SK-N-SH (cell line): ENCODE measurements around the gene TBXAS1. TPM values are rescaled to one million over a fixed set of nuclear protein-coding genes. Genes with fewer than 3 reads are reported as not detected.

ENCODE experiments used
- CTCF ChIA-PET: fragments of 300-600, 350-600 bp; formaldehyde crosslinking; extraction: SDS; loops from one replicate; lab custom pipeline; 2021; lab: Yijun Ruan, JAX
- POLR2A ChIA-PET: fragments of 350-600 bp; sonication (Branson Sonifier 250); formaldehyde crosslinking; extraction: SDS; loops from one replicate; lab custom pipeline; 2020; ENCODE audit warnings: antibody characterized with exemption, inconsistent platforms; lab: Yijun Ruan, JAX
- DNase-seq: peaks from one replicate; pipeline ENCODE4 v3.0.0; 2012
- H2AFZ ChIP-seq: fragments of 200-600 bp; sonication (generic); 2 replicates; pipeline ENCODE4 v1.8.1; 2016; ENCODE audit warnings: antibody characterized with exemption, mild to moderate bottlenecking, low read depth
- H3F3A ChIP-seq: fragments of 200-600 bp; sonication (generic); replicated peaks from 2 replicates; pipeline ENCODE3; 2016; ENCODE audit warnings: antibody characterized with exemption, mild to moderate bottlenecking; ENCODE audit not compliant: insufficient read depth
- H3K27ac ChIP-seq, 2 experiments: fragments of 200-500 bp in 1 of 2; fragments of 200-600 bp in 1 of 2; sonication (Bioruptor generic) in 1 of 2; sonication (generic), shearing (Covaris generic) in 1 of 2; 2 replicates each; pipeline versions ENCODE4 v1.5.1 to v1.6.1; 2014 to 2016; ENCODE audit warnings: low read depth in 2 of 2, inconsistent platforms in 1 of 2, low read length in 1 of 2, mild to moderate bottlenecking in 1 of 2, mixed read lengths in 1 of 2
- H3K27me3 ChIP-seq: fragments of 200-600 bp; sonication (generic), shearing (Covaris generic); 2 replicates; pipeline ENCODE4 v1.6.1; 2016; ENCODE audit warnings: mixed run types; ENCODE audit not compliant: insufficient read depth
- H3K36me3 ChIP-seq, 2 experiments: fragments of 200-500 bp in 1 of 2; fragments of 200-600 bp in 1 of 2; sonication (Bioruptor generic) in 1 of 2; sonication (generic) in 1 of 2; replicated peaks in 1 of 2; 2 replicates each; pipeline versions ENCODE3 to v1.5.1; 2014 to 2016; ENCODE audit warnings: low read length in 1 of 2, mild to moderate bottlenecking in 1 of 2; ENCODE audit not compliant: insufficient read depth in 2 of 2, control insufficient read depth in 1 of 2
- H3K4me1 ChIP-seq, 2 experiments: fragments of 200-500 bp in 1 of 2; fragments of 200-600 bp in 1 of 2; sonication (Bioruptor generic) in 1 of 2; sonication (generic), shearing (Covaris generic) in 1 of 2; 2 replicates each; pipeline versions ENCODE4 v1.5.1 to v1.6.1; 2014 to 2016; ENCODE audit warnings: low read depth in 1 of 2, low read length in 1 of 2, mixed run types in 1 of 2; ENCODE audit not compliant: insufficient read depth in 2 of 2, control insufficient read depth in 1 of 2
- H3K4me2 ChIP-seq: fragments of 200-600 bp; sonication (generic), shearing (Covaris generic); 2 replicates; pipeline ENCODE4 v1.6.1; 2017; ENCODE audit warnings: mixed run types
- H3K4me3 ChIP-seq, 2 experiments: fragments of 200-500 bp in 1 of 2; fragments of 200-600 bp in 1 of 2; sonication (Bioruptor generic) in 1 of 2; sonication (generic), shearing (Covaris generic) in 1 of 2; 2 replicates each; pipeline versions ENCODE4 v1.5.1 to v1.8.1; 2014 to 2016; ENCODE audit warnings: low read depth in 2 of 2, inconsistent platforms in 1 of 2, low read length in 1 of 2, mild to moderate bottlenecking in 1 of 2, mixed read lengths in 1 of 2, moderate library complexity in 1 of 2
- H3K79me2 ChIP-seq: fragments of 200-600 bp; sonication (generic); 2 replicates; pipeline ENCODE4 v1.8.1; 2017; ENCODE audit warnings: mild to moderate bottlenecking; ENCODE audit not compliant: insufficient read depth
- H3K9ac ChIP-seq: fragments of 200-600 bp; sonication (generic); 2 replicates; pipeline ENCODE4 v1.6.1; 2017; ENCODE audit warnings: mixed run types
- H3K9me2 ChIP-seq: fragments of 200-600 bp; sonication (generic); 2 replicates; pipeline ENCODE4 v1.6.1; 2017; ENCODE audit warnings: mixed run types
- H3K9me3 ChIP-seq: fragments of 200-600 bp; sonication (generic); 2 replicates; pipeline ENCODE4 v1.6.1; 2017; ENCODE audit warnings: mixed run types, mild to moderate bottlenecking, moderate library complexity
- H4K20me1 ChIP-seq: fragments of 200-600 bp; sonication (generic); 2 replicates; pipeline ENCODE4 v1.6.1; 2017; ENCODE audit warnings: mild to moderate bottlenecking, mixed run types; ENCODE audit not compliant: insufficient read depth
- ELF1 ChIP-seq: IDR thresholded peaks from 2 replicates; pipeline ENCODE4 v1.4.0; 2012
- IRF3 ChIP-seq: fragments of 150-350 bp; IDR thresholded peaks from 2 replicates; pipeline ENCODE4 v1.6.1; 2016; ENCODE audit warnings: mild to moderate bottlenecking, low read depth, low read length
- MXI1 ChIP-seq: IDR thresholded peaks from 2 replicates; pipeline ENCODE4 v1.6.1; 2012; ENCODE audit warnings: mild to moderate bottlenecking, low read depth, low read length, improper control_type of control experiment
- NFIC ChIP-seq: IDR thresholded peaks from 2 replicates; pipeline ENCODE4 v1.4.0; 2012; ENCODE audit warnings: borderline replicate concordance
- PBX3 ChIP-seq: IDR thresholded peaks from 2 replicates; pipeline ENCODE4; 2012
- RAD21 ChIP-seq: IDR thresholded peaks from 2 replicates; pipeline ENCODE4 v1.6.1; 2012; ENCODE audit warnings: mild to moderate bottlenecking, low read length
- RCOR1 ChIP-seq: fragments of 150-350 bp; IDR thresholded peaks from 2 replicates; pipeline ENCODE4 v1.6.1; 2017; ENCODE audit warnings: antibody characterized with exemption, low read length
- TAF1 ChIP-seq: IDR thresholded peaks from 2 replicates; pipeline ENCODE4 v1.6.1; 2012; ENCODE audit warnings: low read depth, mild to moderate bottlenecking, low read length, moderate library complexity, borderline replicate concordance
- USF1 ChIP-seq: IDR thresholded peaks from 2 replicates; pipeline ENCODE4 v1.4.0; 2012; ENCODE audit warnings: low read depth, borderline replicate concordance
- USF2 ChIP-seq: fragments of 150-350 bp; IDR thresholded peaks from 2 replicates; pipeline ENCODE4 v1.6.1; 2017; ENCODE audit warnings: antibody characterized with exemption, low read length, low read depth, borderline replicate concordance
- YY1 ChIP-seq: IDR thresholded peaks from 2 replicates; pipeline ENCODE4 v1.4.0; 2012; ENCODE audit warnings: low read depth, mild to moderate bottlenecking
- WGBS: methylation state at CpG from one replicate; pipeline ENCODE4 v1.1.6; 2017; ENCODE audit warnings: low lambda C conversion rate; 5-methylcytosine and 5-hydroxymethylcytosine counted together
- polyA plus RNA-seq, 3 experiments: library from polyadenylated mRNA; depleted of rRNA; stranded (reverse); fragments of >200 nt; gene quantifications; 2 replicates each; pipeline ENCODE4 v1.2.3, GENCODE V29; 2012

TBXAS1 gene
- polyA plus RNA-seq, 1 of the 3 experiments (the other 2 are of a cell fraction), result 4.4 TPM

- H3K4me2 ChIP-seq, result no peak overlapping the region
These were observed 194.7 kb downstream of the TBXAS1 start for GRCh38 chr7:140023728-140024127.

More at GRCh38 chr7:140023728-140024127, 194.7 kb downstream of the TBXAS1 start:
- Histone ChIP-seq H3K27ac (no peak overlapping the region), H3K4me3 (no peak overlapping the region), H3K9ac (no peak overlapping the region), H3K9me3 (no peaks in the 10 kb centered on the region), H3K36me3 (peaks cover 2 to 3% of the 10 kb centered on the region in 2 experiments), H2AFZ (no peak overlapping the region), H3K9me2 (no peaks in the 10 kb centered on the region), H3F3A (peaks cover 3% of the 10 kb centered on the region), H4K20me1 (no peaks in the 10 kb centered on the region), H3K4me1 (peaks cover 0 to 21% of the 10 kb centered on the region in 2 experiments; a peak in 1 of 4 replicates), H3K79me2 (no peaks in the 10 kb centered on the region), H3K27me3 (no peaks in the 10 kb centered on the region)
- ChIA-PET CTCF (interaction anchor here (1.0 kb wide), 1 partner anchor 21 kb away, joined by 5 read pairs; no protein-coding TSS in a partner anchor), POLR2A (no interaction called here)
- WGBS, result 92% methylated on average over 6 of the region's 6 CpGs
- no peak for DNase-seq
- TF ChIP-seq RAD21 (no peak), MXI1 (no peak), USF1 (no peak), PBX3 (no peak), YY1 (no peak), IRF3 (no peak), RCOR1 (no peak), ELF1 (no peak), TAF1 (no peak), NFIC (no peak), USF2 (no peak)
